GM19099 (cell line): ENCODE results near the gene LYZL2.

Source experiments
- POLR2A ChIP-seq: IDR thresholded peaks from 3 replicates; pipeline ENCODE4 v1.6.1; 2011; ENCODE audit warnings: low read depth; ENCODE audit not compliant: insufficient read length; ENCODE audit errors: extremely low read depth

LYZL2 gene

GRCh38 chr10:30629653-30630052 lies at the start of gene LYZL2:
Gene LYZL2, minus strand, starts transcription at chr10:30629753. Its CDS starts 2,838 bp downstream, at chr10:30626915.
- no peak for TF ChIP-seq POLR2A

- TF ChIP-seq POLR2A = no peak
Observed at GRCh38 chr10:30675791-30676718, 46.5 kb upstream of the LYZL2 start.

- TF ChIP-seq POLR2A = no peak
Observed at GRCh38 chr10:30674796-30675195, 45.2 kb upstream of the LYZL2 start.

- TF ChIP-seq POLR2A = no peak
Observed at GRCh38 chr10:30671026-30671616, 41.6 kb upstream of the LYZL2 start.

GRCh38 chr10:30662814-30663213 lies 33.3 kb upstream of the LYZL2 start:
- no peak for TF ChIP-seq POLR2A

GRCh38 chr10:30656233-30656632 lies 26.7 kb upstream of the LYZL2 start:
- no peak for TF ChIP-seq POLR2A

GRCh38 chr10:30647089-30647488 lies 17.5 kb upstream of the LYZL2 start:
- no peak for TF ChIP-seq POLR2A

GRCh38 chr10:30645340-30645827 lies 15.8 kb upstream of the LYZL2 start:
- TF ChIP-seq POLR2A = no peak

GRCh38 chr10:30639946-30640786 lies 10.6 kb upstream of the LYZL2 start:
- TF ChIP-seq POLR2A = no peak

- TF ChIP-seq POLR2A = no peak
Observed at GRCh38 chr10:30637881-30638467, 8.4 kb upstream of the LYZL2 start.

GRCh38 chr10:30631188-30631587 lies 1.6 kb upstream of the LYZL2 start:
- TF ChIP-seq POLR2A = no peak

GRCh38 chr10:30630571-30630970 lies 1.0 kb upstream of the LYZL2 start:
- no peak for TF ChIP-seq POLR2A

GRCh38 chr10:30625080-30625479 lies 4.5 kb downstream of the LYZL2 start:
- no peak for TF ChIP-seq POLR2A

GRCh38 chr10:30619966-30620365 lies 9.6 kb downstream of the LYZL2 start:
- no peak for TF ChIP-seq POLR2A

- TF ChIP-seq POLR2A = no peak
Observed at GRCh38 chr10:30617070-30617469, 12.5 kb downstream of the LYZL2 start.
